GM18870 (cell line): ENCODE measurements around the gene CNST.
"Not testable (repeated sequence)": the region's sequence is repeated elsewhere in the genome, so short reads cannot be mapped to it uniquely, and the experiment has no call there.

Experiments
- ATAC-seq: cut with Tn5 transposase; IDR thresholded peaks from one replicate; pipeline ENCODE4 v1.9.1; 2021; ENCODE audit warnings: moderate library complexity; ENCODE audit not compliant: unreplicated experiment

Gene CNST

GRCh38 chr1:246613096-246613758 lies 47.0 kb downstream of the CNST start:
- no peak for ATAC-seq

GRCh38 chr1:246617156-246617555 lies 50.9 kb downstream of the CNST start:
- ATAC-seq = no peak

GRCh38 chr1:246617768-246618167 lies 51.5 kb downstream of the CNST start:
- no peak for ATAC-seq

- ATAC-seq = no peak
Measured at GRCh38 chr1:246618240-246618808, 52.1 kb downstream of the CNST start.

GRCh38 chr1:246622035-246622652 lies 55.9 kb downstream of the CNST start:
- ATAC-seq = no peak

GRCh38 chr1:246624091-246624490 lies 57.8 kb downstream of the CNST start:
- no peak for ATAC-seq

GRCh38 chr1:246629030-246629429 lies 62.8 kb downstream of the CNST start:
- peak; percentile 94 for ATAC-seq

GRCh38 chr1:246629976-246630375 lies 63.7 kb downstream of the CNST start:
- ATAC-seq = no peak

- ATAC-seq = no peak
Measured at GRCh38 chr1:246631426-246631825, 65.2 kb downstream of the CNST start.

- no peak for ATAC-seq
Measured at GRCh38 chr1:246632281-246633168, 66.3 kb downstream of the CNST start.

GRCh38 chr1:246634659-246635058 lies 68.4 kb downstream of the CNST start:
- not testable (repeated sequence) for ATAC-seq

- ATAC-seq = no peak
Measured at GRCh38 chr1:246638941-246639655, 72.8 kb downstream of the CNST start.

GRCh38 chr1:246639732-246640131 lies 73.5 kb downstream of the CNST start:
- ATAC-seq = no peak

- ATAC-seq = no peak
Measured at GRCh38 chr1:246640747-246641146, 74.5 kb downstream of the CNST start.

GRCh38 chr1:246641394-246641793 lies 75.1 kb downstream of the CNST start:
- no peak for ATAC-seq

GRCh38 chr1:246642719-246643118 lies 76.5 kb downstream of the CNST start:
- ATAC-seq = no peak

GRCh38 chr1:246647113-246647512 lies 80.9 kb downstream of the CNST start:
- ATAC-seq = no peak

GRCh38 chr1:246647513-246647912 lies 81.3 kb downstream of the CNST start:
- ATAC-seq = no peak

GRCh38 chr1:246651012-246651695 lies 84.9 kb downstream of the CNST start:
- ATAC-seq = no peak

GRCh38 chr1:246658567-246658966 lies 92.3 kb downstream of the CNST start:
- no peak for ATAC-seq
